Neuronal stem cell (in vitro differentiated cells): ENCODE results near the gene ASMTL.
A peak's percentile ranks its signal among the peaks of the same experiment; 100 is the strongest.

Source experiments
- DNase-seq: peaks from one replicate; pipeline ENCODE4 v3.0.0-alpha.2; 2013; ENCODE audit warnings: low spot score
- H2AFZ ChIP-seq: one replicate; pipeline ENCODE4 v1.6.1; 2013; ENCODE audit warnings: mild to moderate bottlenecking, low read length, inconsistent platforms
- H2AK5ac ChIP-seq: 2 replicates; pipeline ENCODE4 v1.6.1; 2013; ENCODE audit warnings: low read depth, mild to moderate bottlenecking, inconsistent platforms, low read length, moderate library complexity, mixed read lengths
- H2BK120ac ChIP-seq: 2 replicates; pipeline ENCODE4 v1.6.1; 2013; ENCODE audit warnings: low read depth, mild to moderate bottlenecking, inconsistent platforms, low read length, moderate library complexity, mixed read lengths
- H2BK12ac ChIP-seq: one replicate; pipeline ENCODE4 v1.6.1; 2013; ENCODE audit warnings: low read length, inconsistent platforms
- H2BK15ac ChIP-seq: 2 replicates; pipeline ENCODE4 v1.6.1; 2013; ENCODE audit warnings: mild to moderate bottlenecking, low read length, inconsistent platforms, mixed read lengths
- H2BK5ac ChIP-seq: one replicate; pipeline ENCODE4 v1.6.1; 2013; ENCODE audit warnings: inconsistent platforms, mild to moderate bottlenecking, low read length, moderate library complexity
- H3K14ac ChIP-seq: one replicate; pipeline ENCODE4 v1.6.1; 2013; ENCODE audit warnings: low read length, inconsistent platforms
- H3K18ac ChIP-seq: 2 replicates; pipeline ENCODE4 v1.6.1; 2013; ENCODE audit warnings: low read length, inconsistent platforms
- H3K23ac ChIP-seq: 2 replicates; pipeline ENCODE4 v1.6.1; 2013; ENCODE audit warnings: low read depth, mild to moderate bottlenecking, mixed read lengths, low read length, inconsistent platforms; ENCODE audit not compliant: poor library complexity
- H3K27ac ChIP-seq: replicated peaks from 3 replicates; pipeline ENCODE4 v1.5.1; 2013; ENCODE audit warnings: low read length, inconsistent platforms
- H3K27me3 ChIP-seq, 3 experiments: 2 replicates each; pipeline ENCODE4 v1.6.1; 2013; ENCODE audit warnings: low read length in 3 of 3, mild to moderate bottlenecking in 2 of 3, inconsistent platforms in 1 of 3, low read depth in 1 of 3, mixed read lengths in 1 of 3, moderate library complexity in 1 of 3; ENCODE audit not compliant: control insufficient read depth in 3 of 3, insufficient read depth in 3 of 3
- H3K36me3 ChIP-seq, 2 donors: replicated peaks in 1 of 2; 2 replicates each; pipeline ENCODE4 v1.6.1; 2013; ENCODE audit warnings: low read length in 2 of 2; ENCODE audit not compliant: control insufficient read depth in 2 of 2, insufficient read depth in 2 of 2
- H3K4ac ChIP-seq: 2 replicates; pipeline ENCODE4 v1.6.1; 2013; ENCODE audit warnings: inconsistent platforms, mild to moderate bottlenecking, low read length, moderate library complexity
- H3K4me1 ChIP-seq, 2 donors: 1 replicate in 1 of 2; 2 replicates in 1 of 2; pipeline ENCODE4 v1.6.1; 2013; ENCODE audit warnings: low read length in 2 of 2, low read depth in 1 of 2; ENCODE audit not compliant: control insufficient read depth in 2 of 2, insufficient read depth in 1 of 2
- H3K4me2 ChIP-seq: one replicate; pipeline ENCODE4 v1.6.1; 2013; ENCODE audit warnings: mild to moderate bottlenecking, low read length, inconsistent platforms; ENCODE audit not compliant: insufficient read depth, poor library complexity, severe bottlenecking
- H3K4me3 ChIP-seq, 2 donors: 2 replicates each; pipeline ENCODE4 v1.5.1; 2013; ENCODE audit warnings: low read length in 2 of 2, mild to moderate bottlenecking in 2 of 2, inconsistent platforms in 1 of 2, moderate library complexity in 1 of 2
- H3K79me1 ChIP-seq: one replicate; pipeline ENCODE4 v1.6.1; 2013; ENCODE audit warnings: low read depth, mild to moderate bottlenecking, inconsistent platforms, low read length, moderate library complexity
- H3K9ac ChIP-seq: one replicate; pipeline ENCODE4 v1.6.1; 2013; ENCODE audit warnings: mild to moderate bottlenecking, low read depth, low read length, inconsistent platforms; ENCODE audit not compliant: poor library complexity
- H3K9me3 ChIP-seq, 2 donors: replicated peaks in 1 of 2; 2 replicates each; pipeline versions ENCODE3 to v1.6.1; 2013; ENCODE audit warnings: low read length in 2 of 2, mild to moderate bottlenecking in 2 of 2, inconsistent platforms in 1 of 2, low read depth in 1 of 2, mixed read lengths in 1 of 2, moderate library complexity in 1 of 2; ENCODE audit not compliant: control insufficient read depth in 2 of 2, insufficient read depth in 1 of 2
- H4K8ac ChIP-seq: one replicate; pipeline ENCODE4 v1.6.1; 2013; ENCODE audit warnings: low read depth, mild to moderate bottlenecking, inconsistent platforms, low read length, moderate library complexity
- H4K91ac ChIP-seq: one replicate; pipeline ENCODE4 v1.6.1; 2013; ENCODE audit warnings: low read length, low read depth, mild to moderate bottlenecking, inconsistent platforms; ENCODE audit not compliant: poor library complexity
- WGBS, 2 donors: extraction: QIAGEN DNeasy Blood & Tissue Kit; methylation state at CpG; one replicate each; pipeline ENCODE4 v1.1.7; 2013; ENCODE audit warnings: missing lambda C conversion rate in 2 of 2, mixed read lengths in 1 of 2; ENCODE audit not compliant: insufficient read length in 2 of 2, insufficient replicate concordance in 1 of 2; ENCODE audit errors: extremely low coverage in 2 of 2; 5-methylcytosine and 5-hydroxymethylcytosine counted together

The ASMTL gene

GRCh38 chrX:1464041-1464970 lies 11.6 kb upstream of the ASMTL start:
- H3K23ac ChIP-seq, result no peak overlapping the region
- peak overlapping the region; percentile 56 for H3K14ac ChIP-seq
- H2BK120ac ChIP-seq, result no peak overlapping the region
- H3K27ac ChIP-seq, result no peak overlapping the region
- H3K4me1 ChIP-seq, result no peaks in the 10 kb centered on the region
- no peak overlapping the region for H2AK5ac ChIP-seq
- peak overlapping the region; percentile 37 for H2BK15ac ChIP-seq
- no peak overlapping the region for H3K9ac ChIP-seq
- H3K18ac ChIP-seq, result peak overlapping the region; percentile 28
- H3K27me3 ChIP-seq, result peaks cover 0 to 16% (median 0%) of the 10 kb centered on the region in 3 experiments
- H2BK12ac ChIP-seq, result no peak overlapping the region
- peak overlapping the region; percentile 86 for H4K8ac ChIP-seq
- peaks cover 0 to 4% of the 10 kb centered on the region in 2 donors for H3K9me3 ChIP-seq
- no peak overlapping the region for H3K4me2 ChIP-seq
- H3K4me3 ChIP-seq, result no peak overlapping the region
- no peak overlapping the region for H4K91ac ChIP-seq
- H3K36me3 ChIP-seq, result no peaks in the 10 kb centered on the region
- DNase-seq, result no peak
- no peak overlapping the region for H2AFZ ChIP-seq
- no peaks in the 10 kb centered on the region for H3K79me1 ChIP-seq
- no peak overlapping the region for H3K4ac ChIP-seq
- WGBS, 2 donors, result no CpG with 5 or more reads among the region's 24 CpGs
- no peak overlapping the region for H2BK5ac ChIP-seq

- no peak overlapping the region for H3K4ac ChIP-seq
- H2BK5ac ChIP-seq, result no peak overlapping the region
- no peak overlapping the region for H4K8ac ChIP-seq
- H3K9ac ChIP-seq, result no peak overlapping the region
- H2BK120ac ChIP-seq, result no peak overlapping the region
- no peak overlapping the region for H3K27ac ChIP-seq
- H3K23ac ChIP-seq, result no peak overlapping the region
- no peak overlapping the region for H3K18ac ChIP-seq
- no peak for DNase-seq
- peaks cover 0 to 16% (median 0%) of the 10 kb centered on the region in 3 experiments for H3K27me3 ChIP-seq
- H3K4me2 ChIP-seq, result no peak overlapping the region
- H3K4me1 ChIP-seq, result no peaks in the 10 kb centered on the region
- H2BK15ac ChIP-seq, result no peak overlapping the region
- peaks cover 0 to 4% of the 10 kb centered on the region in 2 donors for H3K9me3 ChIP-seq
- no peak overlapping the region for H3K4me3 ChIP-seq
- no peak overlapping the region for H2BK12ac ChIP-seq
- no peaks in the 10 kb centered on the region for H3K79me1 ChIP-seq
- no peak overlapping the region for H4K91ac ChIP-seq
- H2AFZ ChIP-seq, result no peak overlapping the region
- no peak overlapping the region for H2AK5ac ChIP-seq
- WGBS, 2 donors, result no CpG with 5 or more reads among the region's 5 CpGs
- H3K36me3 ChIP-seq, result no peaks in the 10 kb centered on the region
- H3K14ac ChIP-seq, result no peak overlapping the region
These were observed 10.9 kb upstream of the ASMTL start for GRCh38 chrX:1463581-1463980.

GRCh38 chrX:1462596-1463251 lies 10.0 kb upstream of the ASMTL start:
- Histone ChIP-seq H3K27me3 (peaks cover 0 to 16% (median 0%) of the 10 kb centered on the region in 3 experiments), H2BK120ac (no peak overlapping the region), H2AK5ac (no peak overlapping the region), H3K4me3 (no peak overlapping the region), H3K4me1 (no peaks in the 10 kb centered on the region), H3K36me3 (no peaks in the 10 kb centered on the region), H3K23ac (no peak overlapping the region), H2BK5ac (no peak overlapping the region), H3K4ac (no peak overlapping the region), H3K27ac (no peak overlapping the region), H4K91ac (no peak overlapping the region), H3K4me2 (no peak overlapping the region), H3K79me1 (no peaks in the 10 kb centered on the region), H3K9me3 (peaks cover 0 to 4% of the 10 kb centered on the region in 2 donors), H2AFZ (peak overlapping the region; percentile 51), H2BK15ac (no peak overlapping the region), H4K8ac (no peak overlapping the region), H3K18ac (no peak overlapping the region), H3K14ac (no peak overlapping the region), H2BK12ac (no peak overlapping the region), H3K9ac (no peak overlapping the region)
- no peak for DNase-seq
- WGBS, 2 donors, result no CpG with 5 or more reads among the region's 19 CpGs

GRCh38 chrX:1462110-1462509 lies 9.4 kb upstream of the ASMTL start:
- Histone ChIP-seq H3K36me3 (no peaks in the 10 kb centered on the region), H2BK5ac (no peak overlapping the region), H2BK15ac (no peak overlapping the region), H3K4ac (no peak overlapping the region), H3K27me3 (peaks cover 0 to 16% (median 0%) of the 10 kb centered on the region in 3 experiments), H2AFZ (no peak overlapping the region), H3K4me2 (no peak overlapping the region), H4K91ac (no peak overlapping the region), H2BK120ac (no peak overlapping the region), H3K14ac (no peak overlapping the region), H3K18ac (no peak overlapping the region), H2AK5ac (no peak overlapping the region), H2BK12ac (no peak overlapping the region), H3K23ac (no peak overlapping the region), H3K4me1 (no peaks in the 10 kb centered on the region), H4K8ac (no peak overlapping the region), H3K27ac (no peak overlapping the region), H3K9me3 (peaks cover 0 to 4% of the 10 kb centered on the region in 2 donors), H3K9ac (no peak overlapping the region), H3K79me1 (no peaks in the 10 kb centered on the region), H3K4me3 (no peak overlapping the region)
- DNase-seq, result no peak
